OCI-LY7 (cell line): ENCODE data around the gene GABPB1. TPM values are rescaled to one million over a fixed set of nuclear protein-coding genes. Genes with fewer than 3 reads are reported as not detected.
"Not testable (repeated sequence)": the region's sequence is repeated elsewhere in the genome, so short reads cannot be mapped to it uniquely, and the experiment has no call there.

Source experiments
- BruUV-seq: library from RNA; stranded (reverse); fragments of 400-500 nt; replicated peaks from 2 replicates; lab custom pipeline; 2021; lab: Mats Ljungman, UMichigan
- CTCF ChIA-PET: fragments of 300-600 bp; sonication (Branson Sonifier 250); formaldehyde crosslinking; loops from one replicate; lab custom pipeline; 2022; ENCODE audit warnings: antibody characterized with exemption; ENCODE audit not compliant: unreplicated experiment; lab: Charles Lee
- POLR2A ChIA-PET: fragments of 300-600 bp; sonication (Branson Sonifier 250); formaldehyde crosslinking; loops from one replicate; lab custom pipeline; 2022; ENCODE audit warnings: antibody characterized with exemption; lab: Charles Lee
- DNase-seq: peaks from one replicate; pipeline ENCODE4 v3.0.0-alpha.2; 2015; ENCODE audit warnings: low spot score
- H2AFZ ChIP-seq: fragments of 200-600 bp; sonication (generic), shearing (Covaris generic); 2 replicates; pipeline ENCODE4 v1.6.1; 2014; ENCODE audit warnings: mild to moderate bottlenecking, antibody characterized with exemption, low read length, moderate library complexity
- H3K27ac ChIP-seq: fragments of 200-600 bp; sonication (generic); 2 replicates; pipeline ENCODE4 v1.5.1; 2014; ENCODE audit warnings: mixed run types, low read depth, mild to moderate bottlenecking, moderate library complexity, low read length, inconsistent platforms; ENCODE audit not compliant: poor library complexity, severe bottlenecking
- H3K36me3 ChIP-seq: fragments of 200-600 bp; sonication (generic); 2 replicates; pipeline ENCODE4 v1.6.1; 2014; ENCODE audit warnings: mild to moderate bottlenecking, antibody characterized with exemption, low read length, moderate library complexity, mixed read lengths; ENCODE audit not compliant: insufficient read depth
- H3K4me1 ChIP-seq: fragments of 200-600 bp; sonication (generic); 2 replicates; pipeline ENCODE4 v1.5.1; 2014; ENCODE audit warnings: mild to moderate bottlenecking, low read length; ENCODE audit not compliant: insufficient read depth, poor library complexity, severe bottlenecking
- H3K4me2 ChIP-seq: fragments of 200-600 bp; sonication (generic); 2 replicates; pipeline ENCODE4 v1.6.1; 2014; ENCODE audit warnings: mild to moderate bottlenecking, low read length
- H3K4me3 ChIP-seq: fragments of 200-600 bp; sonication (generic); 2 replicates; pipeline ENCODE4 v1.5.1; 2014; ENCODE audit warnings: mild to moderate bottlenecking, low read depth, low read length; ENCODE audit not compliant: poor library complexity, severe bottlenecking
- H3K79me2 ChIP-seq: fragments of 200-600 bp; sonication (generic); 2 replicates; pipeline ENCODE4 v1.6.1; 2016; ENCODE audit warnings: low read depth, mild to moderate bottlenecking, low read length, moderate library complexity, mixed read lengths; ENCODE audit not compliant: insufficient read depth
- H3K9me2 ChIP-seq: fragments of 200-600 bp; sonication (generic); 2 replicates; pipeline ENCODE4 v1.6.1; 2016; ENCODE audit warnings: mild to moderate bottlenecking, low read length, mixed read lengths; ENCODE audit not compliant: insufficient read depth
- H3K9me3 ChIP-seq: fragments of 200-600 bp; sonication (generic); 2 replicates; pipeline ENCODE4 v1.6.1; 2014; ENCODE audit warnings: mild to moderate bottlenecking, mixed run types, low read length, mixed read lengths
- H4K20me1 ChIP-seq: fragments of 200-600 bp; sonication (generic); 2 replicates; pipeline ENCODE4 v1.6.1; 2014; ENCODE audit warnings: mild to moderate bottlenecking, antibody characterized with exemption, low read length, moderate library complexity, mixed read lengths; ENCODE audit not compliant: insufficient read depth
- EZH2phosphoT487 ChIP-seq: fragments of 200-600 bp; sonication (generic); IDR thresholded peaks from 2 replicates; pipeline ENCODE4 v1.6.1; 2018; ENCODE audit warnings: low read depth, borderline replicate concordance, mild to moderate bottlenecking, mixed run types, antibody characterized with exemption, low read length, moderate library complexity, mixed read lengths
- intact Hi-C: fragments of 100-400 bp; cut with micrococcal nuclease; formaldehyde crosslinking; loops from one replicate; pipeline ENCODE4 v1.10.0; 2022; ENCODE audit not compliant: unreplicated experiment
- total RNA-seq, 2 experiments: library from RNA; depleted of rRNA in 1 of 2; stranded (reverse); fragments of >200 nt in 1 of 2; shearing (Covaris generic) in 1 of 2; gene quantifications; 2 replicates each; pipeline ENCODE4 v1.2.3, GENCODE V29; 2014 to 2022
- TF ChIP-seq, protein P1 (sequence below): fragments of 200-600 bp; sonication (generic); conservative IDR thresholded peaks from 2 replicates; pipeline ENCODE4 v1.5.1; 2014; ENCODE audit warnings: mild to moderate bottlenecking, antibody characterized with exemption, low read length, moderate library complexity, mixed read lengths

Gene GABPB1
- total RNA-seq, 2 experiments from 2014 or later, result 32.6 to 53.3 TPM

DNA sequence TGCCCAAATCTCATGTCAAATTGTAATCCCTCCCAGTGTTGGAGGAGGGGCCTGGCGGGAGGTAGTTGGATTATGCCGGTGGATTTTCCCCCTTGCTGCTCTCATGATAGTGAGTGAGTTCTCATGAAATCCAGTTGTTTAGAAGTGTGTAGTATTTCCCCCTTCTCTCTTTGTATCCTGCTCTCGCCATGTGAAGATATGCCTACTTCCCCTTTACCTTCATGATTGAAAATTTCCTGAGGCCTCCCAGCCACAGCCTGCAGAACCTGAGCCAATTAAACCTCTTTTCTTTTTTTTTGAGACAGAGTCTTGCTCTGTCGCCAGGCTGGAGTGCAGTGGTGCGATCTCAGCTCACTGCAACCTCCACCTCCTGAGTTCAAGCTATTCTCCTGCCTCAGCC lies 27.4 kb upstream of the GABPB1 start:
- CTCF ChIA-PET, DNase-seq: not testable (repeated sequence)

DNA sequence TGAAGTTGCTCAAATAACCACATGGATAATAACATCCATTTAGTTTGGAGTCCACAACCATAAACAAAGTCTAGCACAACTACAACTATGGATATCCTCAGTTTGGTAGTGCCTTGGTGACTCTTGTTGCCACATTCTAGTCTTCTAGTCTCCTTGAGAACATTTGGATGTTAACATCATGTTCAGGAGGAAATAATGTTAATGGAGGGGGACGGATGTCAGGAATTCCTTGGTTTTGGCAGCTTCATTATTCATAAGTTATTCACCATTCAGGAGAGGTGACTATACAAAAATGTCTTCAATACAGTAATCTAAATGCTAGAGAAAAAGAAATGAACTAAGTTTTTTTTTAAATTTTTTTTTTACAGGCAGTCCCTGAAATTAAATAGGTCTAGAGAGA lies 26.4 kb upstream of the GABPB1 start:
- POLR2A ChIA-PET, result interaction anchor here (0.7 kb wide), 1 partner anchor 43 kb away, joined by 3 read pairs; the partner anchor contains the start of gene USP8
- TF ChIP-seq, protein P1, sequence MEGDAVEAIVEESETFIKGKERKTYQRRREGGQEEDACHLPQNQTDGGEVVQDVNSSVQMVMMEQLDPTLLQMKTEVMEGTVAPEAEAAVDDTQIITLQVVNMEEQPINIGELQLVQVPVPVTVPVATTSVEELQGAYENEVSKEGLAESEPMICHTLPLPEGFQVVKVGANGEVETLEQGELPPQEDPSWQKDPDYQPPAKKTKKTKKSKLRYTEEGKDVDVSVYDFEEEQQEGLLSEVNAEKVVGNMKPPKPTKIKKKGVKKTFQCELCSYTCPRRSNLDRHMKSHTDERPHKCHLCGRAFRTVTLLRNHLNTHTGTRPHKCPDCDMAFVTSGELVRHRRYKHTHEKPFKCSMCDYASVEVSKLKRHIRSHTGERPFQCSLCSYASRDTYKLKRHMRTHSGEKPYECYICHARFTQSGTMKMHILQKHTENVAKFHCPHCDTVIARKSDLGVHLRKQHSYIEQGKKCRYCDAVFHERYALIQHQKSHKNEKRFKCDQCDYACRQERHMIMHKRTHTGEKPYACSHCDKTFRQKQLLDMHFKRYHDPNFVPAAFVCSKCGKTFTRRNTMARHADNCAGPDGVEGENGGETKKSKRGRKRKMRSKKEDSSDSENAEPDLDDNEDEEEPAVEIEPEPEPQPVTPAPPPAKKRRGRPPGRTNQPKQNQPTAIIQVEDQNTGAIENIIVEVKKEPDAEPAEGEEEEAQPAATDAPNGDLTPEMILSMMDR, result no peak
- TF ChIP-seq EZH2phosphoT487, result no peak
- H3K36me3 ChIP-seq, result no peaks in the 10 kb centered on the region
- H2AFZ ChIP-seq, result no peak overlapping the region
- no peaks in the 10 kb centered on the region for H4K20me1 ChIP-seq
- H3K79me2 ChIP-seq, result no peaks in the 10 kb centered on the region
- no peaks in the 10 kb centered on the region for H3K9me2 ChIP-seq
- no peak overlapping the region for H3K27ac ChIP-seq
- intact Hi-C loops, result no loop called here
- no peak for DNase-seq
- H3K4me1 ChIP-seq, result peaks cover 15% of the 10 kb centered on the region
- CTCF ChIA-PET, result no interaction called here
- H3K4me2 ChIP-seq, result no peak overlapping the region
- BruUV-seq, result no TSS peak
- no peaks in the 10 kb centered on the region for H3K9me3 ChIP-seq
- no peak overlapping the region for H3K4me3 ChIP-seq

More for the DNA sequence above, 27.4 kb upstream of the GABPB1 start:
- H3K4me1 ChIP-seq, result peaks cover 13% of the 10 kb centered on the region
- H3K4me2 ChIP-seq, H4K20me1 ChIP-seq, H2AFZ ChIP-seq, POLR2A ChIA-PET, H3K27ac ChIP-seq, H3K4me3 ChIP-seq, BruUV-seq, H3K9me3 ChIP-seq, H3K36me3 ChIP-seq, H3K79me2 ChIP-seq, intact Hi-C loops, H3K9me2 ChIP-seq: not testable (repeated sequence)

DNA sequence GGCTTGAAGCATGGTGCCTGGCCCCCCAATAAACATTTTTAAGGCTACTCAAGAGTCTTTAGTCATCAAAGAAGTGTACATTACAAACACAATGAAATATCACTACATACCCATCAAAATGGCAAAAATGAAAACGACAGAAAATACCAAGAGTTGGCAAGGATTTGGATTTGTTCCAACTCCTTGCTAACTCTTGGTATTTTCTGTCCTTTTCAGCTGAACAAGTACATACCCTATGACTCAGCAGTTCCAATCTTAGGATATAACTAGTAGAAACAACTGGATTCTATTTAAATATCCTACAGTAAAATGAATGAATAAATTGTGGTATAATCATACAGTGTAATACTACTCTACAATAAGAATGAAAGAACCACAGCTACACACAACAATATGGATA lies 25.1 kb upstream of the GABPB1 start:
- no TSS peak for BruUV-seq
- Histone ChIP-seq H3K4me2 (no peak overlapping the region), H3K4me3 (no peak overlapping the region), H4K20me1 (no peaks in the 10 kb centered on the region), H3K79me2 (no peaks in the 10 kb centered on the region), H2AFZ (no peak overlapping the region), H3K9me2 (no peaks in the 10 kb centered on the region), H3K27ac (no peak overlapping the region), H3K36me3 (no peaks in the 10 kb centered on the region), H3K4me1 (peaks cover 15% of the 10 kb centered on the region), H3K9me3 (no peaks in the 10 kb centered on the region)
- POLR2A ChIA-PET, result no interaction called here
- CTCF ChIA-PET, result no interaction called here
- no peak for DNase-seq
- TF ChIP-seq EZH2phosphoT487, result no peak
- TF ChIP-seq, protein P1, result no peak
- intact Hi-C loops, result no loop called here

DNA sequence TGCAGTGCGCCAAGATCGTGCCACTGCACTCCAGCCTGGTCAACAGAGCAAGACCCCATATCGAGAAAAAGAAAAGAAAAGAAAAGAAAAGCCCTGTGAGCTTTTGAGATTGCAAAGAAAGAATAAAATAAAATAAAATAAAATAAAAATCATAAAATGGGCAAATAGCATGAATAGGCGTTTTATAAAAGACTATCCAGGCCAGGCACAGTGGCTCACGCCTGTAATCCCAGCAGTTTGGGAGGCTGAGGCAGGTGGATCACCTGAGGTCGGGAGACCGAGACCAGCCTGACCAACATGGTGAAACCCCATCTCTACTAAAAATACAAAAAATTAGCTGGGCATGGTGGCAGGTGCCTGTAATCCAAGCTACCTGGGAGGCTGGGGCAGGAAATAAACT lies 24.4 kb upstream of the GABPB1 start:
- H3K4me2 ChIP-seq, H3K36me3 ChIP-seq, H3K4me3 ChIP-seq, H4K20me1 ChIP-seq, H3K27ac ChIP-seq, BruUV-seq, CTCF ChIA-PET, H3K9me2 ChIP-seq, H2AFZ ChIP-seq, intact Hi-C loops, H3K9me3 ChIP-seq, POLR2A ChIA-PET, DNase-seq, H3K79me2 ChIP-seq: not testable (repeated sequence)
- H3K4me1 ChIP-seq, result peaks cover 15% of the 10 kb centered on the region
